GM12801 (cell line): Measurements from ENCODE around the gene DCAF4.

Experiments
- CTCF ChIP-seq: IDR thresholded peaks from one replicate; pipeline ENCODE4 v1.5.1; 2011; ENCODE audit warnings: control low read depth; ENCODE audit not compliant: insufficient read length; ENCODE audit errors: extremely low read depth

Gene DCAF4

GRCh38 chr14:72966038-72966437, 39.8 kb downstream of the DCAF4 start:
- TF ChIP-seq CTCF, result no peak

GRCh38 chr14:72968316-72968715, 42.1 kb downstream of the DCAF4 start:
- no peak for TF ChIP-seq CTCF

GRCh38 chr14:72970058-72970630, 43.9 kb downstream of the DCAF4 start:
- TF ChIP-seq CTCF, result no peak

GRCh38 chr14:72970824-72971434, 44.7 kb downstream of the DCAF4 start:
- no peak for TF ChIP-seq CTCF

GRCh38 chr14:72974661-72975060, 48.4 kb downstream of the DCAF4 start:
- TF ChIP-seq CTCF, result no peak

- no peak for TF ChIP-seq CTCF
Measured at GRCh38 chr14:72975770-72976169, 49.5 kb downstream of the DCAF4 start.

- TF ChIP-seq CTCF, result no peak
Measured at GRCh38 chr14:72978856-72979255, 52.6 kb downstream of the DCAF4 start.
